Posterior vena cava (tissue), 2 donors: ENCODE results near the gene SMS. TPM values are rescaled to one million over a fixed set of nuclear protein-coding genes. Genes with fewer than 3 reads are reported as not detected.
A peak's percentile ranks its signal among the peaks of the same experiment; 100 is the strongest.

Experiments used
- DNase-seq: peaks from one replicate; pipeline ENCODE4 v3.0.0-alpha.2; 2020; ENCODE audit warnings: low spot score
- intact Hi-C, 2 donors: fragments of 100-400 bp; cut with DNase I; formaldehyde crosslinking; loops; one replicate each; pipeline versions ENCODE4 v1.14.1 to v1.14.2; 2022 to 2023
- long read RNA-seq, 2 donors: library from polyadenylated mRNA; unstranded; transcript quantifications; one replicate each; pipeline ENCODE4 v2.0.0, GENCODE V29; 2020 to 2021
- total RNA-seq, 2 donors: library from RNA; stranded (reverse); fragmentation: NEBNext Ultra II Directional; extraction: Animal tissue kit (Norgen Biotek cat#: 25700); gene quantifications; one replicate each; pipeline ENCODE4 v1.2.1, GENCODE V29; 2021
- donor health status: DM: yes; HTN: yes; CAD: no.
- donor health status: DM: yes; HTN: yes; CAD: no.

SMS gene
- total RNA-seq: 10 to 100 TPM; 47.0 to 79.0 TPM
- long read RNA-seq, donor 1, transcript SMS-202 (11 exons, 1,837 nt): major isoform, 29 of 34 reads
- long read RNA-seq, donor 1, partial matches to known transcripts: 5 of 34 reads
- long read RNA-seq, donor 1, other reads (novel, unspliced or antisense): 0 of 34 reads
- long read RNA-seq, donor 2, transcript SMS-202 (11 exons, 1,837 nt): major isoform, 290 of 303 reads
- long read RNA-seq, donor 2, partial matches to known transcripts: 8 of 303 reads
- long read RNA-seq, donor 2, other reads (novel, unspliced or antisense): 3 of 303 reads

DNA sequence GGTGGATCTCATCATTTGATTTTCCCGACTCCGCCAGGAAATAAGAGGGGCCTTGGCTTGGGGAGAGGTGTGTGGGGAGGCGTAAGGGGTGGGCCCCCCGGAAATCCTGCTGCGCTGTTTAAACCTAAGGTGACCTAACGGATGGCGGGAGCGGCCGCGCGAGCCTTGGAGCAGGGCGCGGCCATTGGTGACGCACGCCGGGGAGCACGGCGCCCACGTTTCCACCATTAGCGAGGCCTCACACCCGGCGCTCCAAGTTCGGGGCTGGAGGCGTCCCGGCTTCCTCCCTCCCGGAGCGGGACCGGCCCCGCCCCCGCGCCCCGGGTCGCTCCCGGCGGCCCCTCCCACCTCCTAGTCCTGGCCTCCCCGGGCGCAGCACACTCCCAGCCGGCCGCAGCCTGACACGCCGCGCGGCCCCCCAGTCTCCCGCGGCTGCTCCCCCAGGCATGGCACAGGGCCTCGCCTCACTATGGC lies at the start of gene SMS:
Gene SMS, plus strand, starts transcription at position 354 of the 474 bp plus-strand sequence. Its CDS starts 116 bp downstream, at position 470.
- peak; percentile 94 for DNase-seq
- intact Hi-C loops: loop anchor here in 1 of 2 donors (5.0 kb wide), 1 partner anchor 868 kb away; no protein-coding TSS in a partner anchor

DNA sequence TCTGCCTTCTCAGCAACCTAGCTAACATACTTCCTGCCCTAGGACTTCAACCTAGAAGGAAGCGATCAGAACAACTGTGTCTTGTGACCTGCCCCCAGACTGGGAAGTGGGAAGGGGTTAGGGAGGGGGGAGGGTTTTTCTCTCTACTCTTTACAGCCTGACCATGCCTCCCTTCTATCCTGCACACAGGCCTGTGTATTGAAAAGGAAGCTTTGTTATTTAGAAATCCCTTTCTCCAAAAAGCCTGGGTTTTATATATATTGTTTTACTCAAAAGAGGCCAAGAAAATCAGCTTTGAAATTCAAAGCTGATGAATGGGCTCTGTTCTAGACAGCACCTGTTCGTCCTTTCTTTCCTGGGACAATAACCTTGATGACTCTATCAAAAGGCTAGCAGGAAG lies 35.2 kb upstream of the SMS start:
- DNase-seq: no peak
- intact Hi-C loops: no loop called here

DNA sequence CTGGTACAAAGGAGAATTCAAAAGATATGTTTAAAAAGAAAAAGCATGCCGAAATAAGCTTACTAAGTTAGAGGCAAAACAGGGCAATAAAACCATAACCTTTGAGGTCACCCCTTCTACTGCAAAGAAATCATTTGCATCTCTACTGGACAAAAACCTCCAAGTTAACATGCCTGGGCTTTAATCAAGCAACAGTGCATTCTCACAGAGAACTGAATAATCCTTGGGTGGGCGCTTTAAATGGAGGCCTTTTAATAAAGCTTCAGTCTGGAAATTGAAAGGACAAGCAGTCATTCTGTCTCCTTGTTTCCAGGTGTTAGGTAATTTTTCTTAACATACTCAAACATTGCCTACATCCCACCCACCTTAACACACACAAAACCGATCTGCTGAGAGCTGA lies 34.6 kb upstream of the SMS start:
- intact Hi-C loops: no loop called here
- DNase-seq: no peak

DNA sequence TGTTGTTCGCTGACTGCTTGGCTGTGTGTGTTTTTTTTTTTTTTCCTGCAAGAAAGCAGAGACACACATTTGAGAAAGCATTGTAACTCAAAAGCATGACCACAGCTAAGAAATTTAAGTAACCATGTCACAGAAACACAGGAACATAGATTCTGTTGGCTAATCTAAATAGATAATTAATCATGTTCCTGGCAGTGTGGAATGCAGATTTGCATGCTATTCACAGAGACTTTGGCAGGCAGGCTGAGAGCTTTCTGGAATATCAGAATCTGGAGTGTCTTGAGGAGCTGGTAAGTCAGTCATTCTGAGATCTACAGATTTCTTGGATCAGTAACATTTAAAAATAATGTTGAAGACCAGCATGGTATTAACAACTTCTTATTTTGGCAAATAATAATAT lies 33.2 kb upstream of the SMS start:
- intact Hi-C loops: no loop called here

DNA sequence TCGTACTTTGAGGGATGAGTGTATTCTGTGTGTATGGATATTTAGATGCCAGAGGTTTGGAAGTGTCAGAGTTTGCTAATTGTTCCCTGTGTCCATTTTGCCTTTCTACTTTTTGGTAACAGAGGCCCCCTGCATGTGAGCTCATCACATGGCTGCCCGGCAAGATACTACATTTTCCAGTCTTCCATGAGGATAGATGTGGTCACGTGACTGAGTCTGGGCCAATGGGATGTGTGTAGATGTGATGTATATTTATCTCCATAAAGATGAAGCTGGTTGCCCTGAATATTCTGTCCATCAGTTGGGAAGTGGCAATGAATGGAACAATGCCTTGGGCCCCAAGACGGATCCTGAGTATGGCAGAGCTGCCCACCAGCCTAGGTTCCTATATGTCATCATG lies 29.0 kb upstream of the SMS start:
- intact Hi-C loops: no loop called here
- no peak for DNase-seq

More for the DNA sequence above, 33.2 kb upstream of the SMS start:
- no peak for DNase-seq

DNA sequence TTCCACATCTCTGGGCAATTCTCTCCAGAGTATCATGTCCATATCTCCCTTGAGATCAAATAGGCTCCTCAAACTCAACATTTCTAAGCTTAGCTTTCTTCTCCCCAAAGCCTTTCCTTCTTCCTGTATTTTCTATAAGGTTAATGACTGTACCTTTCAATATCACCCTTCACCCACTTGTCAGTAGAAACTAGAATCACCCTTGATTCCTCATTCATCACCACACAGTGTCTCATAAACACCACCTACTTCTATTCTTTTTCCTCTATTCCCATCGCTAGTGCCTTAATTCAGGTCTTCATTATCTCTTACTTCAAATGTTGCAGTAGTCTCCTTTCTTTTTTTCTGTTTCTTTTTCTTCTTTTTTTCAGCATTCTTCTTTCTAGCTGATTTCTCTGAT lies 28.3 kb upstream of the SMS start:
- intact Hi-C loops: no loop called here
- DNase-seq: no peak

DNA sequence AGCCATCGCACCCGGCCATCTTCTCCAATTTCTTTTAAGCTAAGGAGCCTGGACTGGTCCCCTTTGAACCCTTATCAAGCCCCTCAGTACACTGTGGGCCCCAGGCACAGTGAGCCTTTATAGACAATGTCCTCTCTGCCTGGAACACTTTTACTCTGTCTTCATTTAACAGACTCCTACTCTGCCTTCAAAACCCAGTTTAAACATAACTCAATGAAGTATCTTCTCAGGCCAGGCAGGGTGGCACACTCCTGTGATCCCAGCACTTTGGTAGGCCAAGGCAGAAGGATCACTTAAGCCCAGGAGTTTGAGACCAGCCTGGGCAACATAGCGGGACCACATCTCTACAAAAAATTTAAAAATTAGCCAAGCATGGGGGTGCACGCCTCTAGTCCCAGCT lies 27.5 kb upstream of the SMS start:
- intact Hi-C loops: no loop called here

DNA sequence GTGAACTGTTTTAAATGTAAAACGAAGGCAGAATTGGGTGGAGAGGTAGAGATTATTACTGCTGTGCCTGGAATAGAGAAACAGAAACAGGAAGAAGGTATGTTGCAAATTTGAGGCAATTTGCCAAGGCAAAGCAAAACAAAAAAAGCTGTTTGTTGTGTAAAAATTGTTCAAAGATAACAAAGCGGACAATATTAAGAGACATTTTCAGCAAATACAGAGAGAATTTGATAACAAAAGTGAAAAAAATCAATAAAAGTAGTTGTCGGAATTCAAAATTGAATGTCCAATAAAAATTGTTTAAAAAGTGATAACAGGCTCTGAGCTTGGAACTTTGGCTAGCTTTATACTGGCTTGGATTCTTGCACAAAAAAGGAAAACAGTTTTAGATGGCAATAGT lies 14.4 kb upstream of the SMS start:
- DNase-seq: no peak
- intact Hi-C loops: loop anchor here in 1 of 2 donors (5.0 kb wide), 1 partner anchor 1671 kb away; no protein-coding TSS in a partner anchor

More for the DNA sequence above, 27.5 kb upstream of the SMS start:
- DNase-seq: no peak

DNA sequence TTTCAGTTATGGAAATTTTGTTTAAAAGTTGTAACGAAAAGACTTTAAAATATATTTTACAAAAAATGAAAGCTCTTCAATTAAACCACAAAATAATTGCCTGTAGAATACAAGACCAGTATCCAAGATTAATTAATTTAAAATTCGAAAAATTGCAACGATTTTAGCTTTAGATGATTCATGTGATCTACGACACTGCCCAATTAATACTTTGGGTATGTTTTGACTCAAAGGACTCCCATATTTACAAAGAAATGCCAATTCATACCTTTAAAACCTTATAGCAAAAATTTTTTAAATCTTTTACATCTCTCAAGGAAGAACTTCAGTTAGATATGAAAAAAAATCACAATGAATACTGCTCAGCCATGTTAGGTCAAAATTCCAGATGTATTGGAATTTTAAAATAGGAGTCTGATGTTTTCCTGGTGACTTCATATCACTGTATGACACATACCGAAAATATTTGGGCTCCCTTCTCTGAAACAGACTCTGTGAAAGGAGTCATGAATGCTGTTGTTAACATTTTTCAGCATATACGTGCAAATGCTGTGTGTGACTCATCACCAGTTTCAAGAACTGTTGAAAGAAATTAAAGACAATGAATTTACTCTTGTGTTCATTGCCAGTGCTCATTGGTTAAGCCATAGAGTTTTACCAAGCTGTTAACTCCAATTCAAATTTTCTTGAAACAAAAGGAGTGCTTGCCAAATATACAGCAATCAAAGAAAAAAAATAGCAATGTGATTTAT lies 13.8 kb upstream of the SMS start:
- intact Hi-C loops: loop anchor here in 1 of 2 donors (5.0 kb wide), 1 partner anchor 1671 kb away; no protein-coding TSS in a partner anchor
- no peak for DNase-seq

DNA sequence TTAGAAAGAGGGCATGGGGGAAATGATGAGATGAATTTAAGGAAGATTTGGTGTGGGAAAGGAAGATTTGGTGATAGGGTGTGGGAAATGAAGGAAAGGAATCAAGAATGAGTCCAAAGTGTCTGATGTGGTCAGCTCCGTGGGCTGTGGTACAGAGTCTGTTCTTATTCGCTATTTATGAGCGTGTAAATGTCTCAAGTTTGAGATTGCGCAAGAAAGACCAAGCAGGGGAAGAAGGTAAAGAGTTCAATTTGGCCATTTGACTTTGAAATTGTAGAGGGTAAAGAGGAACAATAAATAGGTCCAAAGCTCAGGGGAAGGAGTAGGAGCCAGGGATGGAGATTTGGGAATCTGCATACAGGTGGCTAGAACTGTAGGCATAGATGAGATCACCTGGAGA lies 11.3 kb upstream of the SMS start:
- no peak for DNase-seq
- intact Hi-C loops: loop anchor here in 1 of 2 donors (5.0 kb wide), 1 partner anchor 1668 kb away; no protein-coding TSS in a partner anchor

DNA sequence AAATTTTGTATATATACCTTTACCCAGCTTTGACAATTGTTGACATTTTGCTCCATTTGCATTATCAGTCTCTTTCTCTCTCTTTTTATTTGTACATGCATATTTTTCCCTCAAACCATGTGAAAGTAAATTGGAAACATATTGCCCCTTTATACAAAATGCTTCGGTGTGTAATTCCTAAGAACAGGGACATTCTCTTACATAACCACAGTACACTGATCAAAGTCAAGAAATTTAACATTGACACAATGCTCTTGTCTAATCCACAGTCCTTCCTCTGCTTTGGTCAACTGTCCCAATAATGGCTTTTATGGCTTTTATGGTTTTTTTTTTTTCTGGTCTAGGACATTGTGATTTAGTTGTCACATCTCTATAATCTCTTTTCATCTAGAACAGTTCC lies 9.5 kb upstream of the SMS start:
- intact Hi-C loops: loop anchor here in 1 of 2 donors (10.0 kb wide), 1 partner anchor 86 kb away; no protein-coding TSS in a partner anchor
- no peak for DNase-seq

DNA sequence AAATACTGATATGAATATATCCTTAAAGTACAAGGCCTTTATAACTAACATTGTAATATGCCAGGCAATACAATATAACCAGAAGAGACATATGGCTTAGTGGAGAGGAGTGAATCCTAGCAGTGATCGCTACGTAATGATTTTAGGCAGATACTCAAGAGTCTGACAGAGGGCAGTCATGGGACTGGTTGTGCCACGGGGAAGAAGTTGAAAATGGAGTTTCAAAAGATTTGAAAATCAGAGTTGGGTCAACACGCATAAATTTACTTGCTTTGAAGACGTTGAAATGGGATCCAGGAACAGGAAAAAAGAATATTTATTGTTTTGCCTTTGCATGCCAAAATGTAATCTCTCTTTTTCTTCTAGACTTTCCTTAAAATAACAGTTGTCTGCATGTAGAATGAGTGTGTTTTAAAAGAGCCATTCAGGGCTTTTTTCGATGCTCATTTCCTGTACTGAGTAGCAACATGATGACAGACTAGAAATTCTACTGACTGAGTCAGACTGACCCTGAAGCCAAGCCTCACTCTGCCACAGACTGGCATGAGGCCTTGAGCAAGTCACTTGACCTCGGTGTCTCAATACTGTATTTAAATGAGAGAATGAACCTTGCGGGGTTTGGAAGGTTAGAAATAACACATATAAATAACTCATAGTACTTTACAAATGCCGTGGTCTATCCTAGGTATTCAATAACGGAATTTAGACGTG lies 8.1 kb upstream of the SMS start:
- intact Hi-C loops: loop anchor here in 1 of 2 donors (10.0 kb wide), 1 partner anchor 88 kb away; no protein-coding TSS in a partner anchor
- DNase-seq: no peak

DNA sequence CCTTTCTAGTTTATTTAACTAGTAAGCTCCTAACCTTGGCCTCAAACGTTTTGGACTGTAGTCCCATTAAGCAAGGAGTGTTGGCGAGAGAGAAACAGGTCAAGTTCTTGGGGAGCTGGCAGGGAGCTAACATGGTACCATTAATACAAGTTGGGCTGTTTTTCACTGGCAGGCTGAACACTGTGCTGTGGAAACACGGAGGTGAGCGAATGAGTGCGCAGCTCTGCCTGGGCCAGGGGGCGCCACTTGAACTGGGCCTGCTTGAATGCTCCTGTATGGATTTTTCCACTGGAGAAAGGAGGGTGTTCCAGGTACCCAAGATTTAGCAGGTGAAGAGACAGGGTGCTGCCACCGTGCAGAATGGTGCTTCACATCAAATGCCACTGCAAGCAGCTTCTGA lies 7.4 kb upstream of the SMS start:
- intact Hi-C loops: loop anchor here in 1 of 2 donors (10.0 kb wide), 1 partner anchor 88 kb away; no protein-coding TSS in a partner anchor
- no peak for DNase-seq

DNA sequence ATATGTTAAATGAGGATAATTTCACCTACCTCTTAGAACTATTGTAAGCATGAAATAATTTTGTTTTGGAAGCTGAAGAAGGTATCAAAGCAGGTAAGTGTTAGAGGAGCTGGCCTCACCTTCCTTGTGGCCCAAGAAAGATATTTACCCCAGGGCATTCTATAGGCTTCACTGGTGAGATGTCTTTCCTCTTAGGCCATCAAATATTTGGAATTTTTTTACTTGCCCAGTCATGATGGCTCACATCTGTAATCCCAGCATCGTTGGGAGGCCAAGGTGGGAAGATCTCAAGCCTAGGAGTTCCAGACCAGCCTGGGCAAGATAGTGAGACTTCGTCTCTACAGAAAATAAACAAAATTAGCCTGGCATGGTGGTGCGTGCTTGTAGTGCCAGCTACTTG lies 6.1 kb upstream of the SMS start:
- intact Hi-C loops: loop anchor here in 1 of 2 donors (10.0 kb wide), 1 partner anchor 90 kb away; no protein-coding TSS in a partner anchor

DNA sequence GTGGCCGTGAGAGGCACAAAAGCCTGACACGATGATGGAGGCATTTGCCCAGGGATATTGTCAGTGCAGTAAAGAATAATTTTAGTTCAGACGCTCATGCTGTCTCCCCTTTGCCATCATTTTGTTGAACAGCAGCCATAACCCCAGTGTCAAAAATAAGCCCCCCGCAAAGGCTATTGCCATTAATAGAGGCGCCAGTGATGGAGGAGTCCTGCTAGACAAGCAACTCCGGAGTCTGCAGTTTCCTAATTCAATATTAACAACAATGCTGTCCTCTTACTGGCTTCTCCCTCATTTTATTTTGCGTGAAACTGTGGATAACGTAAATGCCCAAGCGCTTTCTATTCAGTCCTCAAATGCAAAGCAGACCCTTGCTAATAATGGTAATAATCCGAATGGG lies 603 bp upstream of the SMS start:
- intact Hi-C loops: loop anchor here (5.0 to 10.0 kb wide), 2 partner anchors 95 to 868 kb away; no protein-coding TSS in a partner anchor
- DNase-seq: no peak

More for the DNA sequence above, 6.1 kb upstream of the SMS start:
- no peak for DNase-seq

DNA sequence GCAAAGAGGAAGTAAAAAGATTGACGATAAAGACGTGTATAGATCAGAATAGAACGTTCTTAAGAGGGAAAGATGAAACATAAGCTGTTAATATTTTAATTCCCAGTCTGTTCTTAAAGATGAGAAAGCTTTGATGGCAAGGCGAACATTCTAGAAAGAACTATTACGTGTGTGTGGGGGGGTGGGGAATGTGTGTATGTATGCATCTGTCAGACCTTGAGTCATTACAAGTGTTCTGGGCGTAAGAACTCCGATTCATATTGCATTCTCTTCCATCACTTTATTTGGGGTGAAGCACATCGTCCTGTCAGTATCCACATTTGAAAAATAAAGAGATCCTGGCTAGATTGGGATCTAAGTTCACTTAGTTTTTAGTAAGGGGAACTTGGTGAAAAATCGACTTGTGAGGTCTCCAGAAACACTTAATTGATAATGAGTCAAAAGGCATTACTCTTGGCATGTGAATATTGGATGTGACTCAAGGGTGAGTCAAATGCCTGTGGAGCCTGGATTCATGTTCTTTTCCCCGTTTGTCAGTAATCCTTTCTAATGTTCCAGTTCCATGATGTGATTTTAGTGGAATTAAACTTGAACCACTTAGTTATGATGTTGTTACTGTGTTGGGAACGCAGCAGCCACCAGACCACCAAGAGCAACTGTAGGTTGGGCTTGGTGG lies 3.1 kb downstream of the SMS start:
- DNase-seq: no peak
- intact Hi-C loops: loop anchor here in 1 of 2 donors (5.0 kb wide), 1 partner anchor 871 kb away; no protein-coding TSS in a partner anchor

DNA sequence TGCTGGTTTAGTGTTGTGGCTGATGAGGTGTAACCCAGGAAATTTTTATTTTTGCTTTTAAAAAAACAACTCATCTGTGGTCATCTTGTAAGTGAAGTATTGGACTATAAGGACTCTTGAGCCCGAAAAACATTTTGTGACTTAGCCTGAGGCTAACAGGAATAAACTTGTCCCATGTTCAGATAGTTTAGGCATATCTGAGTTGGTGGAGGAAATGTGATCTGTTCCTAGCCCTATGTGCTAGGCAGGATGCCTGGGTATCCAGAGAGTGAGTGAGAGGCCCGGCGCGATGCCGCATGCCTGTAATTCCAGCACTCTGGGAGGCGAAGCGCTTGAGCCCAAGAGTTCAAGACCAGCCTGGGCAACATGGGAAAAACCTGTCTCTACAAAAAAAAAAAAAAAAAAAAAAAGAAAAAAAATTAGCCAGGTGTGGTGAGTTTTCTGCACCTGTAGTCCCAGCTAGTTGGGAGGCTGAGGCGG lies 3.7 kb downstream of the SMS start:
- no peak for DNase-seq
- intact Hi-C loops: loop anchor here in 1 of 2 donors (5.0 kb wide), 1 partner anchor 872 kb away; no protein-coding TSS in a partner anchor

DNA sequence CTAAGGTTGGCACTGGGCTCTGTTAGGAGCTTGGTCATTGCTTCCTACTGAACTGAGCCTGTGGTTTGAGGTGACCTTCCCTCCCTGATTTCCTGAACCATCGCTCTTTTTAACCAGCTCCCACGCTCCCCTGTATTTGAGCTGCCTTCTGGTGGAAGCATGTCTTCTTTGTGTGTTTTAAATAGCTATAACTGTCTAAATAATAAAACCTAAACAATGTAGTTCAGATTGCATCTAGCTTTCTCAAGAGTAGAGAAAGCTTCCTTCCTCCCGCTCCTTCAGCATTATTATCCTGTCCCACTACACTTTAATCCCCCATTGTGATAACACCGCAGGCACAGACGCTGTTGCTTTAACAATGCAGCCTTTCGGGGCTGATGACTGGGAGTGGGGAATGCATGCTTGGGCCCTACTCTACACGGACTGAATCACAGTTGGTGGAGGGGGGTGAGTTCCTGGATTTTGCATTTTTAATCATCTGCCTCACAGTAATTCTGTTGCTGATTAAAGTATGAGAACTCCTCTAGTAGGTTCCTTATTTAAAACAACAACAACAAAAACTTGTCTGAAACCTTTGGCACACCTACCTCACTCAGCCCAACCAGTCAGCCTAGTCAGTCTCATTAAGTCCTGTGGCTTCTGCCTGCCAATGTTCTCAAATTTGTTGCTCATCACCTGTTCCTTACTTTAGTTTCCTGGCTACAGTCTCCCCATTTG lies 6.6 kb downstream of the SMS start:
- no peak for DNase-seq
- intact Hi-C loops: no loop called here
